Ascending aorta (tissue), 2 donors: ENCODE results near the gene CCNG1. TPM values are rescaled to one million over a fixed set of nuclear protein-coding genes. Genes with fewer than 3 reads are reported as not detected.

Source experiments
- DNase-seq, 2 donors: peaks; one replicate each; pipeline ENCODE4 v3.0.0-alpha.2; 2019; ENCODE audit warnings: low spot score in 2 of 2
- H3K27ac ChIP-seq, 2 donors: fragments of 200-600 bp; sonication (generic); one replicate each; pipeline ENCODE4 v1.5.1; 2016 to 2017; ENCODE audit warnings: mild to moderate bottlenecking in 1 of 2
- H3K27me3 ChIP-seq: fragments of 200-600 bp; sonication (generic); one replicate; pipeline ENCODE4 v1.5.1; 2017
- H3K36me3 ChIP-seq, 2 donors: fragments of 200-600 bp; sonication (generic); one replicate each; pipeline ENCODE4 v1.5.1; 2016
- H3K4me1 ChIP-seq, 2 donors: fragments of 200-600 bp; sonication (generic); one replicate each; pipeline ENCODE4 v1.5.1; 2016 to 2017; ENCODE audit warnings: mild to moderate bottlenecking in 1 of 2
- H3K4me3 ChIP-seq, 2 donors: fragments of 200-600 bp; sonication (generic); one replicate each; pipeline ENCODE4 v1.5.1; 2016 to 2017; ENCODE audit warnings: mild to moderate bottlenecking in 1 of 2
- H3K9me3 ChIP-seq, 2 donors: fragments of 200-600 bp; sonication (generic); one replicate each; pipeline ENCODE4 v1.5.1; 2016
- intact Hi-C: fragments of 100-400 bp; cut with DNase I; formaldehyde crosslinking; loops from one replicate; pipeline ENCODE4 v1.15.1; 2023
- total RNA-seq: library from RNA; depleted of rRNA; stranded (reverse); fragments of >200 nt; gene quantifications from one replicate; pipeline ENCODE4 v1.1.0, GENCODE V29; 2016
- TF ChIP-seq, protein P1 (sequence below), 3 experiments: fragments of 200-600 bp in 2 of 3; fragments of 450-650 bp in 1 of 3; sonication (generic) in 2 of 3; IDR thresholded peaks; one replicate each; pipeline ENCODE4 v1.5.1; 2016 to 2019; ENCODE audit warnings: antibody characterized with exemption in 3 of 3, mild to moderate bottlenecking in 1 of 3, moderate library complexity in 1 of 3

CCNG1 gene
- total RNA-seq, 1 donor from 2014 or later: 20.5 TPM

DNA sequence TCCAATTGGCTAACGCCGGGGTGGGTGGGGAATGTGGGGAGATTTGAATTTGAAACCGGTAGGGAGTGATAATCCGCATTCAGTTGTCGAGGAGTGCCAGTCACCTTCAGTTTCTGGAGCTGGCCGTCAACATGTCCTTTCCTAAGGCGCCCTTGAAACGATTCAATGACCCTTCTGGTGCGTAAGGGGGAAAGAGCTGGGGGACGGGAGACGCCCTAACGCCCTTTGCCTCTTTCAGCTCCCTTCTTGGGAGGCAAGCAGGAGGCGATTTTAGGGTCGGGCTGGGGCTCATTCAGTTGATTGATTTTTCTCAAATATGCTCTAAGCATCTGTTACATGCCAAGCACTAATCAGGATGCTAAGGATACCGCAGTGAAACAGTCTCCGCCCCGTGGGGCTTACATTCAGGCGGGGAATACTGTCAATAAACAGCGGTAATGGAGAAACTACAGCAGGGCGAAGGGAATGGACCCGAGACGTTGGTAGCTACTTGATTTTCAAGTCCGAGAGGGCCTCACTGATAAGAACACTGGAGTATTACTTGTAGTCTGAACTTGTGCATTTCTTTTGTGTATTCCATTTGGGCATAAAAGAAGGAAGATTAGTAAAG, 23.3 kb downstream of the CCNG1 start, which contains the start of gene HMMR:
HMMR (plus strand) TSS at position 71 of the 610 bp plus-strand sequence; CDS start at position 132, 61 bp downstream.
- Histone ChIP-seq H3K4me1 (peaks cover 0 to 7% of the 10 kb centered on the region in 2 donors), H3K4me3 (peak within 1 kb of the TSS; percentile 72 to 79), H3K36me3 (no peaks in the 10 kb centered on the region), H3K9me3 (no peaks in the 10 kb centered on the region), H3K27ac (peak within 1 kb of the TSS; percentile 83 to 96), H3K27me3 (no peaks in the 10 kb centered on the region)
- intact Hi-C loops: loop anchor here (1.0 kb wide), 2 partner anchors 23 to 45 kb away; partner anchors contain the start of genes CCNG1 and MAT2B
- TF ChIP-seq, protein P1, sequence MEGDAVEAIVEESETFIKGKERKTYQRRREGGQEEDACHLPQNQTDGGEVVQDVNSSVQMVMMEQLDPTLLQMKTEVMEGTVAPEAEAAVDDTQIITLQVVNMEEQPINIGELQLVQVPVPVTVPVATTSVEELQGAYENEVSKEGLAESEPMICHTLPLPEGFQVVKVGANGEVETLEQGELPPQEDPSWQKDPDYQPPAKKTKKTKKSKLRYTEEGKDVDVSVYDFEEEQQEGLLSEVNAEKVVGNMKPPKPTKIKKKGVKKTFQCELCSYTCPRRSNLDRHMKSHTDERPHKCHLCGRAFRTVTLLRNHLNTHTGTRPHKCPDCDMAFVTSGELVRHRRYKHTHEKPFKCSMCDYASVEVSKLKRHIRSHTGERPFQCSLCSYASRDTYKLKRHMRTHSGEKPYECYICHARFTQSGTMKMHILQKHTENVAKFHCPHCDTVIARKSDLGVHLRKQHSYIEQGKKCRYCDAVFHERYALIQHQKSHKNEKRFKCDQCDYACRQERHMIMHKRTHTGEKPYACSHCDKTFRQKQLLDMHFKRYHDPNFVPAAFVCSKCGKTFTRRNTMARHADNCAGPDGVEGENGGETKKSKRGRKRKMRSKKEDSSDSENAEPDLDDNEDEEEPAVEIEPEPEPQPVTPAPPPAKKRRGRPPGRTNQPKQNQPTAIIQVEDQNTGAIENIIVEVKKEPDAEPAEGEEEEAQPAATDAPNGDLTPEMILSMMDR (IDR thresholded peaks at IDR 0.05): no peak
- DNase-seq: peak in 1 of 2 donors; percentile 63

DNA sequence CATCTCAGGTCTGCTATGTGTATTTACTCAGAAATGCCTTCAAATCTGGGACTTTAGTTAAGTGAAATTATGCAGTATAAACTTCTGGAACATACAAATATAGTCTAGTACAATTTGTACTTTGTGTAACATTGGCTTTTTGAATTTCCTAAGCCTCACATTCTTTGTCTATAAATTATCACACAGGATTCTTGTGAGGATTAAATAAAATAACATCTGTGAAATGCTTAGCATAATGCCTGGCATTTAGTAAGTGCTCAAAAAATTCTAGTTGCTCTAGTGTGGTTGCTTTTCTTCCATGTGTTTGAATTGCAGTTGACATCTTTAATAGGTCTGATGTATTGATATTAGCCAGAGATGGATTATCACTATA, 25.7 kb downstream of the CCNG1 start:
- TF ChIP-seq, protein P1 (IDR thresholded peaks at IDR 0.05): no peak
- H3K4me3 ChIP-seq: no peak overlapping the region
- H3K4me1 ChIP-seq: peaks cover 0 to 7% of the 10 kb centered on the region in 2 donors
- no peaks in the 10 kb centered on the region for H3K27me3 ChIP-seq
- H3K36me3 ChIP-seq: no peaks in the 10 kb centered on the region
- no peaks in the 10 kb centered on the region for H3K9me3 ChIP-seq
- no peak overlapping the region for H3K27ac ChIP-seq
- no peak for DNase-seq
- intact Hi-C loops: no loop called here

GRCh38 chr5:163467682-163468081, 30.3 kb downstream of the CCNG1 start:
- TF ChIP-seq, protein P1 (IDR thresholded peaks at IDR 0.05): no peak
- no peak for DNase-seq
- no peaks in the 10 kb centered on the region for H3K9me3 ChIP-seq
- no peaks in the 10 kb centered on the region for H3K4me1 ChIP-seq
- no peaks in the 10 kb centered on the region for H3K36me3 ChIP-seq
- no peak overlapping the region for H3K27ac ChIP-seq
- intact Hi-C loops: no loop called here
- no peak overlapping the region for H3K4me3 ChIP-seq
- H3K27me3 ChIP-seq: no peaks in the 10 kb centered on the region

DNA sequence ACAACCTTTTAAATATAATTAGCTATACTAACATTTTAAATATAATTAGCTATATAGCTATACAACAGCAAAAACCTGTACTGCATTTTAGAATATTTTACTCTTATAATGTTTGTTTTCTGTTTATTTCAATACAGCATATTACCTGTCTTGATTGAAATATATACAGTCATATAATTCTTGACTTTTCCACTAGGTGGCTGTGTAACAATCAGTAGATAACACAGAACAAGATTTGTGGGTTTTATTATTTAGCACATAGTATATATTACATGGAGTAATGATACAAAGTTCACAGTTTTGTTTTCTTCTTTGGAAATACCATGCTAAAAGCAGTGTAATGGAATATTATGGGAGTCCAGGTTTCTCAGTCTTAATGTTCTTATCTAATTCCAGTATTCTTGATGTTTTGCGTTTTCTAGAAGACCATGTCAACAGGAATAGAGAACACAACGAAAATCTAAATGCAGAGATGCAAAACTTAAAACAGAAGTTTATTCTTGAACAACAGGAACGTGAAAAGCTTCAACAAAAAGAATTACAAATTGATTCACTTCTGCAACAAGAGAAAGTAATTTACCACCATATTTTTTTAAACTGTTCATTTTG, 36.3 kb downstream of the CCNG1 start:
- H3K27ac ChIP-seq: no peak overlapping the region
- no peaks in the 10 kb centered on the region for H3K36me3 ChIP-seq
- TF ChIP-seq, protein P1 (IDR thresholded peaks at IDR 0.05): peak in 2 of 3 experiments; percentile 23 to 36
- no peaks in the 10 kb centered on the region for H3K27me3 ChIP-seq
- intact Hi-C loops: no loop called here
- H3K4me1 ChIP-seq: no peaks in the 10 kb centered on the region
- DNase-seq: no peak
- no peak overlapping the region for H3K4me3 ChIP-seq
- no peaks in the 10 kb centered on the region for H3K9me3 ChIP-seq

GRCh38 chr5:163475411-163475810, 38.0 kb downstream of the CCNG1 start:
- TF ChIP-seq, protein P1 (IDR thresholded peaks at IDR 0.05): no peak
- Histone ChIP-seq H3K4me3 (no peak overlapping the region), H3K27me3 (no peaks in the 10 kb centered on the region), H3K27ac (no peak overlapping the region), H3K4me1 (no peaks in the 10 kb centered on the region), H3K9me3 (no peaks in the 10 kb centered on the region), H3K36me3 (no peaks in the 10 kb centered on the region)
- intact Hi-C loops: no loop called here
- no peak for DNase-seq
